ENCODE results near the gene PDXK.

GRCh38 chr21:43720539-43721166 lies 1.7 kb downstream of the PDXK start:
- no peak for TF ChIP-seq POLR2A (IDR thresholded peaks at IDR 0.05)
- TF ChIP-seq CTCF (IDR thresholded peaks at IDR 0.05): no peak

All from body of pancreas (tissue), 4 donors.